WI38 (cell line): Measurements from ENCODE around the gene SLC37A3.

Experiments used
- H3K4me3 ChIP-seq: 2 replicates; pipeline ENCODE4 v1.5.1; 2011; ENCODE audit warnings: low read depth, mild to moderate bottlenecking, control low read depth, low read length
- TF ChIP-seq, protein P1 (sequence below): IDR thresholded peaks from 2 replicates; pipeline ENCODE4 v1.5.1; 2012; ENCODE audit warnings: low read depth, mild to moderate bottlenecking, control low read depth, low read length

SLC37A3 gene

DNA sequence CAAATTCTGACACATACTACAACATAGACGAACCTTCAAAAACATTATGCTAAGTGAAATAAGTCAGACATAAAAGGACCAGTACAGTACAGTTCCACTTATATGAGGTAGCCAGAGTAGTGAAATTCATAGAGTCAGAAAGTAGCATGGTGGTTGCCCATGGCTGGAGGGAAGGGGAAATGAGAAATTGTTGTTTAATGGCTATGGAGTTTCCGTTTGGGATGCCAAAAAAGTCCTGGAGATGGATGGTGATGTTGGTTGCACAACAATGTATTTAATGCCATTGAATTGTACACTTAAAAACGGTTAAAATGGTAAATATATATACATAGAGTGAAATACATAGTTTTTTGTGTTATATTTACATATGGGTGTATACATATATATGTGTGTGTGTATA is 2.1 kb upstream of the SLC37A3 start:
- H3K4me3 ChIP-seq = no peak overlapping the region
- TF ChIP-seq, protein P1, sequence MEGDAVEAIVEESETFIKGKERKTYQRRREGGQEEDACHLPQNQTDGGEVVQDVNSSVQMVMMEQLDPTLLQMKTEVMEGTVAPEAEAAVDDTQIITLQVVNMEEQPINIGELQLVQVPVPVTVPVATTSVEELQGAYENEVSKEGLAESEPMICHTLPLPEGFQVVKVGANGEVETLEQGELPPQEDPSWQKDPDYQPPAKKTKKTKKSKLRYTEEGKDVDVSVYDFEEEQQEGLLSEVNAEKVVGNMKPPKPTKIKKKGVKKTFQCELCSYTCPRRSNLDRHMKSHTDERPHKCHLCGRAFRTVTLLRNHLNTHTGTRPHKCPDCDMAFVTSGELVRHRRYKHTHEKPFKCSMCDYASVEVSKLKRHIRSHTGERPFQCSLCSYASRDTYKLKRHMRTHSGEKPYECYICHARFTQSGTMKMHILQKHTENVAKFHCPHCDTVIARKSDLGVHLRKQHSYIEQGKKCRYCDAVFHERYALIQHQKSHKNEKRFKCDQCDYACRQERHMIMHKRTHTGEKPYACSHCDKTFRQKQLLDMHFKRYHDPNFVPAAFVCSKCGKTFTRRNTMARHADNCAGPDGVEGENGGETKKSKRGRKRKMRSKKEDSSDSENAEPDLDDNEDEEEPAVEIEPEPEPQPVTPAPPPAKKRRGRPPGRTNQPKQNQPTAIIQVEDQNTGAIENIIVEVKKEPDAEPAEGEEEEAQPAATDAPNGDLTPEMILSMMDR = no peak

DNA sequence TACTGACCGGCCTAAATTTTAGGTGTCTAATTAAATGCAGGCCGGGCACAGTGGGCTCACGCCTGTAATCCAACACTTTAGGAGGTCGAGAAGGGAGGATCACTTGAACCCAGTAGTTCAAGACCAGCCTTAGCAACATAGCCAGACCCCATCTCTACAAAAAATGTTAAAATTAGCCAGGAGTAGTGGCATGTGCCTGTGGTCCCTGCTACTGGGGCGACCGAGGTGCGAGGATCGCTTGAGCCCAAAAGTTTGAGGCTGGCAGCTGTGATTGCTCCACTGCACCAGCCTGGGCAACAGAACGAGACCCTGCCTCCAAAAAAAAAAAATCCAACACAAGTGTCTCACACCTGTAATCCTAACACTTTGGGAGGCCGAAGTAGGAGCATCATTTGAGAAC is 491 bp upstream of the SLC37A3 start:
- TF ChIP-seq, protein P1 = no peak
- no peak overlapping the region for H3K4me3 ChIP-seq

DNA sequence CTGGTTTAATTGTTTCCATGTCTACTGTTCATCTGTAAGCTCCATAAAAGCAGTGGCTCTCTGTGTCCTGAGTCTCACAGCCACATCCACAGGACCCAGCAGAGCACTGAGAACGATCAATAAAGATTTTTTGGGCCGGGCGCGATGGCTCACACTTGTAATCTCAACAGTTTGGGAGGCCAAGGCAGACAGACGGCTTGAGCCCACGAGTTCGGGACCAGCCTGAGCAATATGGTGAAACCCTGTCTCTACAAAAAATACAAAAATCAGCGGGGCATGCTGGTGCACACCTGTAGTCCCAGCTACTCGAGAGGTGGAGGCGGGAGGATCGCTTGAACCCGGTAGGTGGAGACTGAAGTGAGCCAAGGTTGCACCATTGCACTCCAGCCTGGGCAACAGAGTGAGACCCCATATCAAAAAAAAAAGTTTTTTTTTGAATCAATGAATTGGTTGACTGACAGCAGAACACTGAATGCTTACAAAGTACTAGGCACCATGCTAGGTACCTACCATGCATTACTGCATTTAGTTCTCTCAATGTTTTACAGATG is 4.5 kb downstream of the SLC37A3 start:
- no peak overlapping the region for H3K4me3 ChIP-seq
- TF ChIP-seq, protein P1 = no peak

DNA sequence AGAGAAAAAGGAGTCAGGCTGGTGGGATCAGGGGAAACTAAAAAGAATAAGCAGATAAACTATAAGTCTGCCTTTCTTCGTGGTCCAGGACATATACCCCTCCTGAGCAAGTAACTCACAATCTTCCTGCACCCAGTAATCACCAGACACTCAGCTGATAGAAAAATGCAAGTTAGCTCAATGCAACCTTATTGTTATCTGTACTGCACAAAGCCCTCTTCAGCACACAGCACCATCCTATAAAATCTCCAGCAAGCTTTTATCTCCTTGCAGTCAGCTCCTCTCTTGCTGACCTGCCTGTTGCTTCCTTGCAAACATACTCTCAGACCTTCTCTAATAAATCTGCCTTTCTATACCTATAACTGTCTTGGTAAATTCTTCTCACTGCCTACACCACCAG is 6.7 kb downstream of the SLC37A3 start:
- TF ChIP-seq, protein P1 = no peak
- H3K4me3 ChIP-seq = no peak overlapping the region

DNA sequence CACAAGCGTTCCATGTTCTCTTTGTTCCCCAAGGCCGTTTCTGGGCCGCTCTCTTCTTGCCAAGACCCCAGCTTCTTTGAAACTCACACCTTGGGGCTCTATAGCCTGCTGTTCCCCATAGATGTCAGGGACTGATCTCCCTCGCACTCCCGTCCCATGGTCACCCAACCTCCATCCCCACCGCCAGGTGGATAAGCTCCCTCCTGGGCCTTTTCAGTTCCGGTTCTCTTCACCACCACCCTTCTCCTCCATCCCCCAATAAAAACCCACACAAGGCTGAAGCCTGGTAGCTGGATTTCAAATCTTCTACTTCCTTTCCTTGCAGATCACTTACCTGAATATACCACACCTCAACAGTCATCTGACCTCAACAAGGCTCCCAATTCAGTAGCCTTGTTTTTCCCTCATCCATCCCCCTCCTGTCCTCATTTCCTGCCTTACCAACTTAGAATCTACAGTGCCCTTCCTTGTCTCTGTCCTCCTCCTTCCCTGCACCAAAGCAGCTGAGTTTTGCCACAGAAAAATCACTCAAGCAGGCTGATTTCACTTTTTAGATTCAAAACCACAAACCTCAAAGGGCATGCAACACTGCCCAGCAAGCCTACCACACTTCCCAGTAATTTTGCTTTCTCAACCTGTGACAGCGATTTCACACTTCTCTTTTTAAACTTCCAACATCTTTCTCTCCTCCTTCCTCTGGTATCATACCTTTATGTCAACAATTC is 7.7 kb downstream of the SLC37A3 start:
- TF ChIP-seq, protein P1 = no peak
- H3K4me3 ChIP-seq = no peak overlapping the region

DNA sequence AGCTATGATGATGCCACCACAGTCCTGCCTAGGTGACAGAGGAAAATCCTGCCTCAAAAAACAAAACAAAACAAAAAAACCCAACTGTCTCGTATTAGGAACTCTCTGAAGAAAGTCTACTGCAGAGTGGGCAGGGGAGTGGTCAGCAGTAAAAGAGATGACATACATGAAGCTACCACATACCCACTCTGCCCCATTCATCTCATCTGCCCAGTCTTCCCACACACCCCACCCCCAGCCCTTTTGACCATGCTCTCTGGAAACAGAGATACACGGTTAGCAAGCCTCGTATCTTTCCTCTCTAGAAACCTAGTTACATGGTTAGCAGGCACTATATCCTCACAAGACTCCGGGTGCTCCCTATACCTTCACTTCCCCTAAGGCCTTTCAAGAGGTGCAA is 8.3 kb downstream of the SLC37A3 start:
- H3K4me3 ChIP-seq = no peak overlapping the region
- TF ChIP-seq, protein P1 = no peak

DNA sequence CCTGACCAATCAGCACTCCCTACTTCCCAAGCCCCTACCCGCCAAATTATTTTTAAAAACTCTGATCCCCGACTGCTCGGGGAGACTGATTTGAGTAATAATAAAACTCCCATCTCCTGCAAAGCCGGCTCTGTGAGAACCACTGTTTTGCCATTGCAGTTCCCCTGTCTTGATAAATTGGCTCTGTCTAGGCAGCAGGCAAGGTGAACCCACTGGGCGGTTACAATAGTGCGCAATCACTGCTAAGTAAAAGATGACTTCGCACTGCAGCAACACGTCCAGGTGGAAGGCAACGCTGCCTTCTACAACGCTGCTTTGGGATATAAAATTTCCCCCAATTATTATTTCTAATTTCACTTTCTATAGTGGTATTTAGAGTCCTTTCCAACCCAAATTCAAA is 8.9 kb downstream of the SLC37A3 start:
- no peak overlapping the region for H3K4me3 ChIP-seq
- TF ChIP-seq, protein P1 = no peak
